Endothelial cell (in vitro differentiated cells): ENCODE measurements around the gene BMP2K. TPM values are rescaled to one million over a fixed set of nuclear protein-coding genes. Genes with fewer than 3 reads are reported as not detected.
"Not testable (repeated sequence)": the region's sequence is repeated elsewhere in the genome, so short reads cannot be mapped to it uniquely, and the experiment has no call there.

Experiments
- DNase-seq: peaks from one replicate; pipeline ENCODE4 v3.0.0; 2021; ENCODE audit warnings: low spot score
- H3K27ac Mint-ChIP-seq: one replicate; pipeline ENCODE4 v1.8.0; 2021; ENCODE audit warnings: mixed read lengths, inconsistent platforms; ENCODE audit not compliant: unreplicated experiment
- H3K27me3 Mint-ChIP-seq: one replicate; pipeline ENCODE4 v1.8.0; 2021; ENCODE audit warnings: mild to moderate bottlenecking, moderate library complexity, mixed read lengths, inconsistent platforms; ENCODE audit not compliant: unreplicated experiment
- H3K36me3 Mint-ChIP-seq: one replicate; pipeline ENCODE4 v1.8.0; 2021; ENCODE audit warnings: mild to moderate bottlenecking, low read depth, mixed read lengths, inconsistent platforms; ENCODE audit not compliant: unreplicated experiment
- H3K4me1 Mint-ChIP-seq: one replicate; pipeline ENCODE4 v1.8.0; 2021; ENCODE audit warnings: mild to moderate bottlenecking, mixed read lengths, inconsistent platforms; ENCODE audit not compliant: unreplicated experiment
- H3K4me3 Mint-ChIP-seq: one replicate; pipeline ENCODE4 v1.8.0; 2021; ENCODE audit warnings: mild to moderate bottlenecking, mixed read lengths, inconsistent platforms; ENCODE audit not compliant: unreplicated experiment
- H3K9me3 Mint-ChIP-seq: one replicate; pipeline ENCODE4 v1.8.0; 2021; ENCODE audit warnings: mixed read lengths, inconsistent platforms; ENCODE audit not compliant: unreplicated experiment
- CTCF ChIP-seq: fragments of 200-600 bp; sonication (generic); IDR thresholded peaks from one replicate; pipeline ENCODE4 v1.5.0; 2021; ENCODE audit warnings: antibody characterized with exemption; ENCODE audit not compliant: unreplicated experiment
- total RNA-seq: library from RNA; stranded (reverse); fragmentation: NEBNext Ultra II Directional; extraction: Animal tissue kit (Norgen Biotek cat#: 25700); gene quantifications from one replicate; pipeline ENCODE4 v1.2.1, GENCODE V29; 2021; ENCODE audit not compliant: unreplicated experiment

The BMP2K gene
- total RNA-seq, 1 donor from 2014 or later = 270 TPM

- H3K27ac Mint-ChIP-seq = no peak overlapping the region
- peaks cover 2% of the 10 kb centered on the region for H3K27me3 Mint-ChIP-seq
- H3K4me3 Mint-ChIP-seq = no peak overlapping the region
- no peak for DNase-seq
- H3K36me3 Mint-ChIP-seq = peaks cover 50% of the 10 kb centered on the region
- no peak for TF ChIP-seq CTCF
- H3K4me1 Mint-ChIP-seq = peaks cover 18% of the 10 kb centered on the region
- H3K9me3 Mint-ChIP-seq = no peaks in the 10 kb centered on the region
These were observed 51.0 kb downstream of the BMP2K start for GRCh38 chr4:78827191-78827590.

- no peaks in the 10 kb centered on the region for H3K9me3 Mint-ChIP-seq
- H3K4me1 Mint-ChIP-seq = peaks cover 9% of the 10 kb centered on the region
- no peak for TF ChIP-seq CTCF
- H3K4me3 Mint-ChIP-seq = peak overlapping the region; percentile 33
- peaks cover 52% of the 10 kb centered on the region for H3K36me3 Mint-ChIP-seq
- H3K27ac Mint-ChIP-seq = peak overlapping the region; percentile 57
- no peak for DNase-seq
- peaks cover 2% of the 10 kb centered on the region for H3K27me3 Mint-ChIP-seq
These were observed 53.1 kb downstream of the BMP2K start for GRCh38 chr4:78829296-78829695.

- H3K4me1 Mint-ChIP-seq, H3K9me3 Mint-ChIP-seq, H3K27ac Mint-ChIP-seq, H3K4me3 Mint-ChIP-seq, DNase-seq, H3K27me3 Mint-ChIP-seq: not testable (repeated sequence)
- H3K36me3 Mint-ChIP-seq = peaks cover 43% of the 10 kb centered on the region
These were observed 63.5 kb downstream of the BMP2K start for GRCh38 chr4:78839676-78840075.

- H3K36me3 Mint-ChIP-seq = peaks cover 40% of the 10 kb centered on the region
- H3K4me3 Mint-ChIP-seq, DNase-seq, H3K27me3 Mint-ChIP-seq, H3K4me1 Mint-ChIP-seq, H3K27ac Mint-ChIP-seq, H3K9me3 Mint-ChIP-seq: not testable (repeated sequence)
These were observed 64.1 kb downstream of the BMP2K start for GRCh38 chr4:78840286-78840685.

- no peak overlapping the region for H3K27ac Mint-ChIP-seq
- TF ChIP-seq CTCF = no peak
- H3K36me3 Mint-ChIP-seq = peaks cover 7% of the 10 kb centered on the region
- no peaks in the 10 kb centered on the region for H3K27me3 Mint-ChIP-seq
- no peak overlapping the region for H3K4me3 Mint-ChIP-seq
- H3K4me1 Mint-ChIP-seq = no peaks in the 10 kb centered on the region
- DNase-seq = no peak
- H3K9me3 Mint-ChIP-seq = no peaks in the 10 kb centered on the region
These were observed 69.3 kb downstream of the BMP2K start for GRCh38 chr4:78845472-78845871.

- Mint-ChIP-seq H3K36me3 (peaks cover 7% of the 10 kb centered on the region), H3K27me3 (no peaks in the 10 kb centered on the region), H3K4me1 (no peaks in the 10 kb centered on the region), H3K27ac (no peak overlapping the region), H3K4me3 (no peak overlapping the region), H3K9me3 (no peaks in the 10 kb centered on the region)
- DNase-seq = no peak
- TF ChIP-seq CTCF = no peak
These were observed 70.1 kb downstream of the BMP2K start for GRCh38 chr4:78846258-78846657.
